ENCODE measurements around the gene PTMA.
"Not testable (repeated sequence)": the region's sequence is repeated elsewhere in the genome, so short reads cannot be mapped to it uniquely, and the experiment has no call there.

GRCh38 chr2:231748153-231748896 lies 40.0 kb downstream of the PTMA start:
- TF ChIP-seq POLR2A (IDR thresholded peaks at IDR 0.05), result not testable (repeated sequence)
- TF ChIP-seq, protein P1, sequence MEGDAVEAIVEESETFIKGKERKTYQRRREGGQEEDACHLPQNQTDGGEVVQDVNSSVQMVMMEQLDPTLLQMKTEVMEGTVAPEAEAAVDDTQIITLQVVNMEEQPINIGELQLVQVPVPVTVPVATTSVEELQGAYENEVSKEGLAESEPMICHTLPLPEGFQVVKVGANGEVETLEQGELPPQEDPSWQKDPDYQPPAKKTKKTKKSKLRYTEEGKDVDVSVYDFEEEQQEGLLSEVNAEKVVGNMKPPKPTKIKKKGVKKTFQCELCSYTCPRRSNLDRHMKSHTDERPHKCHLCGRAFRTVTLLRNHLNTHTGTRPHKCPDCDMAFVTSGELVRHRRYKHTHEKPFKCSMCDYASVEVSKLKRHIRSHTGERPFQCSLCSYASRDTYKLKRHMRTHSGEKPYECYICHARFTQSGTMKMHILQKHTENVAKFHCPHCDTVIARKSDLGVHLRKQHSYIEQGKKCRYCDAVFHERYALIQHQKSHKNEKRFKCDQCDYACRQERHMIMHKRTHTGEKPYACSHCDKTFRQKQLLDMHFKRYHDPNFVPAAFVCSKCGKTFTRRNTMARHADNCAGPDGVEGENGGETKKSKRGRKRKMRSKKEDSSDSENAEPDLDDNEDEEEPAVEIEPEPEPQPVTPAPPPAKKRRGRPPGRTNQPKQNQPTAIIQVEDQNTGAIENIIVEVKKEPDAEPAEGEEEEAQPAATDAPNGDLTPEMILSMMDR (IDR thresholded peaks at IDR 0.05), result not testable (repeated sequence)

All from body of pancreas (tissue), 4 donors.